GM18520 (cell line): ENCODE measurements around the gene TNP2.

Source experiments
- ATAC-seq: cut with Tn5 transposase; IDR thresholded peaks from one replicate; pipeline ENCODE4 v1.9.1; 2021; ENCODE audit not compliant: unreplicated experiment

TNP2 gene

DNA sequence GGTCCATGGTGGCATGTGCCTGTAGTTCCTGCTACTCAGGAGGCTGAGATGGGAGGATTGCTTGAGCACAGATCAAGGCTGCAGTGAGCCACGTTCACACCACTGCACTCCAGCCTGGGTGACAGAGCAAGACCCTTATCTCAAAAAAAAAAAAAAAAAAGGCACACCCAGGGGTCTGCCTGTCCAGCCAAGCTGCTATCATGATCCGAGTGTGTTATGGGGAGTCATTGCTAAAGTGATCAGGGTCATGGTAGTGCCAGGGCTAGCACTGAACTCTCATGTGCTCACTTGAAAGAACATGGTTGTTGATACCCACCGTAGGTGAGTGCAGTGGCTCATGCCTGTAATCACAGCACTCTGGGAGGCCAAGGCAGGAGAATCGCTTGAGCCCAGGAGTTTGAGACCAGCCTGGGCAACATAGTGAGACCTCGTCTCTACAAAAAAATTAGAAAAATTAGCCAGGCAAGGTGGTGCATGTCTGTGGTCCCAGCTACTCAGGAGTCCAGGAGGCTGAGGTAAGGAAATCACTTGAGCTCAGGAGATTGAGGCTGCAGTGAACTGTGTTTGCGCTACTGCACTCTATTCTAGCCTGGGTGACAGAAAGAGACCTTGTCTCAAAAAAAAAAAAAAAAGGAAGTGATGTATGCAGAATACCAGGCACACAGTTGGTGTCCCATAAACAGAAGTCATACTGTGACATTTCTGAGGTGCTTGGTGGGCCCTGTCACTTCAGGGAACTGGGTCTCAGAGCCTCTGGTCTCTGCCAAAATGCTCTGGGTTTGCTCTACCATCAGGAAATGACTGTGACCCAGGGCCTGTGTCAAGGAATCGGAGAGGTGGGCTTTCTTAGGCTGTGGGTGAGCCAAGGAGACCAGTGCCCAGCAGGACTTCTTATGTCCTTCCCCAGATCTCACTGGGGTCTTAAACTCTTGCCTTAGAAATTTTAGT lies 9.8 kb upstream of the TNP2 start:
- no peak for ATAC-seq

GRCh38 chr16:11277607-11278337 lies 8.6 kb upstream of the TNP2 start:
- no peak for ATAC-seq

- ATAC-seq = no peak
Measured at GRCh38 chr16:11276896-11277593, 7.9 kb upstream of the TNP2 start.

DNA sequence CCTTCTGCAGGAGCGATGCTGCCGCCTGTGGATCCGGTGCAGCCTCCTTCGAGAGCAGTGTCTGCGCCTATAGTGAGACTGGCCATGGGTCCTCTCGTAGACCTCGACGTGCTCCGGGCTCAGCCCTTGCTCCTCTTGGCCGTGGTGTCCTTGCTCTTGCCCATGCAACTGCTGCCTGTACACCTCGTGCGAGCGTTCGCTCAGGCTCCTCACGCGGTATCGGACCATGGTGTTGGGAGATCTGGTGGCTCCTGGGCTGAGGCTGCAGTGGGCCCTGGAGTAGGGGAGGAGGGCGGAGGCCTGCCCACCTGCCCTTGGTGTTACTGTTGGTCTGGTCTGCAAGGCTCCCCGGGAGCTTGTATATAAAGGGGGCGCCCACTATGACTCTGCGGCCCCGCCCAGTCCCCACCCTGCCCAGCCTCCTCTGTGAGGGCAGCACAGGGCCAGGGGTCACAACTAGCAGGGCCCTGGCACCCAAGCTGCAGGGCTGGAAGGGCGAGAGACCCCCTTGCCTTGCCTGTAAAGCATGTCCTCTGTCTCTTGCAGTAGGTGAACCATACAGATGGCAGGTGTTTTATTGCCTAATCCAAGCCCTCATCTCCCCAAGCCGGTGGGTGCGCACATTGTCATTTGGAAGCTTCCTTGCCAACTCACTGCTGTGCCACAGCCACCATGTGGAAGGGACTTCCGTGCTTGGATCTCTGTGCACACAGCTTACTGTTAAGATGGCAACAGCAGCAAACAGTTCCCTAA lies 7.2 kb upstream of the TNP2 start, which contains the start of gene PRM2:
PRM2 (minus strand) TSS at position 338 of the 753 bp plus-strand sequence; CDS start at position 228, 110 bp downstream.
- ATAC-seq = no peak

- ATAC-seq = no peak
Measured at GRCh38 chr16:11274964-11275363, 5.8 kb upstream of the TNP2 start.

GRCh38 chr16:11273721-11274324 lies 4.7 kb upstream of the TNP2 start:
- ATAC-seq = no peak

- no peak for ATAC-seq
Measured at GRCh38 chr16:11272921-11273720, 4.0 kb upstream of the TNP2 start, which contains the start of gene PRM3. PRM3 (minus strand) TSS chr16:11273629; CDS start chr16:11273595, 34 bp downstream.

DNA sequence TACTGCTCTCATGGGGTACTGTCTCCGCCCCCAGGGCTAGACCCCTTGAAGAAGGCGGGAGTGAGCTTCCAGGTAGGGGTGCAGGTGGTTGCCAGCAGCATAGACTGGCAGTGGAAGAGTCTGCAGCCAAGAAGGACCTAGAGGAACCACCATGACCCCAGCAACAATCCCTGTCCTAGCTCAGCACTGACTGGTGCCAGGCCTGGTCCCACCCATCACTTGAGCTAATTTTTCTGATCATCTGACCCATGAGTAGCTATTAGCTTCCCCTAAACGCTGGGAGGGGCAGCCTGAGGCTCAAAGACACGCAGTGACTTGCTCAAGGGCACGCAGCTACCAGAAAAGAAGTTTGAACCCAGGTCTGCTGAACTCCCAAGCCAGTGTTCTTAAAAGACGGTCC lies 3.4 kb upstream of the TNP2 start:
- no peak for ATAC-seq

DNA sequence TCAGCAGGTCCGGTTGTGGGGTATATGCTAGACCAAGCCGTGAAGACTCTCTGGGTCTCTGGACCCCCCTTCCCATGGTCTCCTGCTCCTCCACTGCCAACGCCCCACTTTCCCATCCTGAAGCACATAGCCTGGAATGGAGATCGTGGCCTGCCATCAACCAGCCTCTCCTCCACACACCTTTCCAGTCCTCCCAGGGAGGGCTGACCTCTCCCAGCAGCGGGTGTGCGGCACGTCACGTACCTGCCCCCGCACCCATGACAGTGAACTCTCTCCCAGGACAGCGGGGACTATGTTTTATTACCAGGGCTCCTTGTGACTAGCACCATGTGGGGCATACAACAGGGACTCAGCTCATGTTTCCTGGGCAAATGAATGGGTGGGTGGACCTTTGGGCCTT lies 2.5 kb upstream of the TNP2 start:
- no peak for ATAC-seq

DNA sequence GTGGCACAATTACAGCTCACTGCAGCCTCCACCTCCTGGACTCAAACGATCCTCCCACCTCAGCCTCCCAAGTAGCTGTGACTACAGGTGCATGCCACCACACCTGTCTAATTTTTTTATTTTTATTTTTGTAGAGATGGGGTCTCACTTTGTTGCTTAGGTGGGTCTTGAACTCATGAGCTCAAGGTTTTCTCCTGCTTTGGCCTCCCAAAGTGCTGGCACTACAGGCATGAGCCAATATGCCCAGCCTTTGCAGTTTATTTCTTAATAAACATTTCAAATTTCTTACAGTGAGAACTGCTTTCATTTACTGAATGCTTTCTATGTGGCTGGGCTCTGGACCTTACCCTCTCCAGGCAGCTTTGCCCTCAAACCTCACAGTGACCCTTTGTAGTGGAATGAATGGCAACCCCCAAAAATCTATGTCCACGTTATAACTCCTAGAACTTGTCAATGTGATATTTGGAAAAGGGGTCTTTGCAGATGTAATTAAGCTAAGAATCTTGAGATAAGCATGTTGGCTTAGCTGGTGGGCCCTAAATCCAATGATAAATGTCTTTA lies 1.6 kb upstream of the TNP2 start:
- no peak for ATAC-seq

GRCh38 chr16:11265124-11265523 lies 4.0 kb downstream of the TNP2 start:
- no peak for ATAC-seq

- no peak for ATAC-seq
Measured at GRCh38 chr16:11264155-11264832, 4.8 kb downstream of the TNP2 start.

- ATAC-seq = no peak
Measured at GRCh38 chr16:11263737-11264136, 5.4 kb downstream of the TNP2 start.

DNA sequence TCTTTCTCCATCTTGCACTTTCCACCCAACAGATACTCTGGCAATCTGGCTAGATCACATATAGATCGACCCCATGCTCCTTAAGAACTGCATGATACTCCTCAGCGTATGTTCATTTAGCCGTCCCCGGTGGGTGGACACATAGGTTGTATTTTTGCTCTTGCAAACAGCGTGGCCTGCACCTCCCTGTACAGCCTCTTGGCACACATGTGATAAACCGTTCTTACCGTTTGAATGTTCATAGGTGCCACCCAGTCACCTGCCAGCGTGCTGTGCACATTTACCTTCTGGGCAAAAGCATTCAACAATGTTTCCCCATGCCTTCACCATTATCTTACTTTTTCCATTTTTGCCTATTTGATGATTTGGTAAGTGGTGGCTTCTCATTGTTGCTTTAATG lies 6.2 kb downstream of the TNP2 start:
- ATAC-seq = no peak

- no peak for ATAC-seq
Measured at GRCh38 chr16:11260596-11260966, 8.5 kb downstream of the TNP2 start.

- no peak for ATAC-seq
Measured at GRCh38 chr16:11259655-11260595, 9.2 kb downstream of the TNP2 start.
